Neutrophil (primary cell): ENCODE data around the gene SYNGR2.
A peak's percentile ranks its signal among the peaks of the same experiment; 100 is the strongest.

Experiments used
- H3K27ac ChIP-seq: fragments of 200-600 bp; sonication (generic); 2 replicates; pipeline ENCODE4 v1.5.1; 2016; ENCODE audit warnings: mild to moderate bottlenecking, moderate library complexity
- H3K27me3 ChIP-seq: fragments of 200-600 bp; sonication (generic); 2 replicates; pipeline ENCODE4 v1.6.0; 2016; ENCODE audit warnings: mild to moderate bottlenecking
- H3K36me3 ChIP-seq: fragments of 200-600 bp; sonication (generic); 2 replicates; pipeline ENCODE4 v1.5.1; 2017
- H3K4me1 ChIP-seq, 2 experiments: fragments of 200-600 bp in 1 of 2; sonication (generic) in 1 of 2; 1 replicate in 1 of 2; 2 replicates in 1 of 2; pipeline versions ENCODE4 v1.5.1 to v1.6.1; 2013 to 2016; ENCODE audit warnings: low read depth in 1 of 2, low read length in 1 of 2, mild to moderate bottlenecking in 1 of 2, moderate library complexity in 1 of 2; ENCODE audit not compliant: control insufficient read depth in 1 of 2, insufficient read depth in 1 of 2
- H3K4me3 ChIP-seq, 2 experiments: fragments of 200-600 bp in 1 of 2; sonication (generic) in 1 of 2; 1 replicate in 1 of 2; 2 replicates in 1 of 2; pipeline ENCODE4 v1.5.1; 2013 to 2016; ENCODE audit warnings: low read depth in 1 of 2, low read length in 1 of 2, mild to moderate bottlenecking in 1 of 2, moderate library complexity in 1 of 2
- H3K9me3 ChIP-seq: fragments of 200-600 bp; sonication (generic); 2 replicates; pipeline ENCODE4 v1.5.1; 2016
- CTCF ChIP-seq: fragments of 200-600 bp; sonication (generic); IDR thresholded peaks from 2 replicates; pipeline ENCODE4 v1.5.1; 2016; ENCODE audit warnings: antibody characterized with exemption

The SYNGR2 gene

GRCh38 chr17:78143214-78144146 lies 24.9 kb upstream of the SYNGR2 start:
- no peaks in the 10 kb centered on the region for H3K9me3 ChIP-seq
- no peak overlapping the region for H3K4me3 ChIP-seq
- peak overlapping the region; percentile 71 for H3K27ac ChIP-seq
- peaks cover 82 to 83% of the 10 kb centered on the region in 2 experiments for H3K4me1 ChIP-seq
- peaks cover 26% of the 10 kb centered on the region for H3K36me3 ChIP-seq
- no peaks in the 10 kb centered on the region for H3K27me3 ChIP-seq
- TF ChIP-seq CTCF = no peak

- H3K27ac ChIP-seq = peak overlapping the region; percentile 71
- no peak for TF ChIP-seq CTCF
- peaks cover 77 to 81% of the 10 kb centered on the region in 2 experiments for H3K4me1 ChIP-seq
- H3K36me3 ChIP-seq = peaks cover 21% of the 10 kb centered on the region
- H3K27me3 ChIP-seq = no peaks in the 10 kb centered on the region
- H3K4me3 ChIP-seq = no peak overlapping the region
- H3K9me3 ChIP-seq = no peaks in the 10 kb centered on the region
Observed at GRCh38 chr17:78144147-78144719, 24.1 kb upstream of the SYNGR2 start.

- Histone ChIP-seq H3K9me3 (no peaks in the 10 kb centered on the region), H3K4me3 (no peak overlapping the region), H3K27ac (peak overlapping the region; percentile 71)
Observed at GRCh38 chr17:78144736-78145641, 23.4 kb upstream of the SYNGR2 start.

GRCh38 chr17:78146471-78146869 lies 21.9 kb upstream of the SYNGR2 start:
- H3K27ac ChIP-seq = peak overlapping the region; percentile 85
- H3K4me3 ChIP-seq = no peak overlapping the region
- no peaks in the 10 kb centered on the region for H3K27me3 ChIP-seq
- H3K36me3 ChIP-seq = peaks cover 13% of the 10 kb centered on the region
- no peaks in the 10 kb centered on the region for H3K9me3 ChIP-seq
- peaks cover 55 to 60% of the 10 kb centered on the region in 2 experiments for H3K4me1 ChIP-seq
- no peak for TF ChIP-seq CTCF

More at GRCh38 chr17:78144736-78145641, 23.4 kb upstream of the SYNGR2 start:
- Histone ChIP-seq H3K36me3 (peaks cover 21% of the 10 kb centered on the region), H3K27me3 (no peaks in the 10 kb centered on the region), H3K4me1 (peaks cover 70 to 73% of the 10 kb centered on the region in 2 experiments)
- TF ChIP-seq CTCF = no peak

GRCh38 chr17:78146881-78147280 lies 21.5 kb upstream of the SYNGR2 start:
- no peaks in the 10 kb centered on the region for H3K9me3 ChIP-seq
- peaks cover 51 to 56% of the 10 kb centered on the region in 2 experiments for H3K4me1 ChIP-seq
- H3K27me3 ChIP-seq = no peaks in the 10 kb centered on the region
- peak overlapping the region; percentile 85 for H3K27ac ChIP-seq
- peaks cover 9% of the 10 kb centered on the region for H3K36me3 ChIP-seq
- peak overlapping the region in 1 of 2 experiments; percentile 17 for H3K4me3 ChIP-seq
- no peak for TF ChIP-seq CTCF
